GM12878 (cell line): ENCODE results near the gene CDR2. TPM values are rescaled to one million over a fixed set of nuclear protein-coding genes. Genes with fewer than 3 reads are reported as not detected.

Source experiments
- ATAC-seq: fragments of 200-7000 bp; cut with Tn5 transposase; 3 replicates; pipeline ENCODE4 v1.9.1; 2020; ENCODE audit warnings: mild to moderate bottlenecking, moderate library complexity
- BruUV-seq: library from RNA; stranded (reverse); fragments of 400-500 nt; replicated peaks from 2 replicates; lab custom pipeline; 2021; lab: Mats Ljungman, UMichigan
- CTCF ChIA-PET: fragments of 300-600 bp; sonication (Branson Sonifier 250); formaldehyde crosslinking; extraction: SDS; loops from one replicate; lab custom pipeline; 2021; ENCODE audit warnings: inconsistent platforms; lab: Yijun Ruan, JAX
- POLR2A ChIA-PET: fragments of 350-600 bp; formaldehyde crosslinking; extraction: SDS; loops from one replicate; lab custom pipeline; 2021; ENCODE audit warnings: inconsistent platforms; lab: Charles Lee
- RAD21 ChIA-PET: fragments of 300-600 bp; sonication (Branson Sonifier 250); formaldehyde crosslinking; loops from one replicate; lab custom pipeline; 2023; ENCODE audit warnings: antibody characterized with exemption; ENCODE audit not compliant: unreplicated experiment; lab: Charles Lee
- SMC1A ChIA-PET: fragments of 300-600 bp; sonication (Branson Sonifier 250); formaldehyde crosslinking; loops from one replicate; lab custom pipeline; 2023; ENCODE audit not compliant: unreplicated experiment, uncharacterized antibody; lab: Charles Lee
- DNase-seq: peaks from one replicate; pipeline ENCODE4 v3.0.0-alpha.2; 2011; ENCODE audit warnings: low read depth, low spot score
- FAIRE-seq: peaks from 3 replicates; lab custom pipeline; 2011; peaks lifted over from hg19 to GRCh38; lab: Jason Lieb, UNC
- H2AFZ ChIP-seq: 2 replicates; pipeline ENCODE4 v1.6.0; 2011; ENCODE audit warnings: low read depth, low read length, control low read depth; ENCODE audit not compliant: control insufficient read depth
- H3K27ac ChIP-seq: 2 replicates; pipeline ENCODE4 v1.5.1; 2011; ENCODE audit warnings: control low read depth; ENCODE audit not compliant: control insufficient read depth, insufficient read depth
- H3K27me3 ChIP-seq, 2 experiments: replicated peaks in 1 of 2; 2 replicates each; pipeline versions ENCODE4 v1.6.0 to v1.6.1; 2011; ENCODE audit warnings: low read length in 1 of 2; ENCODE audit not compliant: control insufficient read depth in 2 of 2, insufficient read depth in 2 of 2
- H3K36me3 ChIP-seq, 2 experiments: 2 replicates each; pipeline ENCODE4 v1.5.1; 2011; ENCODE audit warnings: low read length in 1 of 2; ENCODE audit not compliant: control insufficient read depth in 2 of 2, insufficient read depth in 2 of 2
- H3K4me1 ChIP-seq: 2 replicates; pipeline ENCODE4 v1.6.1; 2011; ENCODE audit warnings: mild to moderate bottlenecking, low read length, moderate library complexity, mixed read lengths; ENCODE audit not compliant: control insufficient read depth, insufficient read depth
- H3K4me2 ChIP-seq: 2 replicates; pipeline ENCODE4 v1.6.0; 2011; ENCODE audit warnings: control low read depth; ENCODE audit not compliant: control insufficient read depth, insufficient read depth
- H3K4me3 ChIP-seq: fragments of 200-600 bp; sonication (generic); 2 replicates; pipeline ENCODE4 v1.5.1; 2016
- H3K79me2 ChIP-seq: 2 replicates; pipeline ENCODE4 v1.6.0; 2011; ENCODE audit warnings: low read length; ENCODE audit not compliant: control insufficient read depth, insufficient read depth
- H3K9ac ChIP-seq: 2 replicates; pipeline ENCODE4 v1.8.0; 2011; ENCODE audit warnings: low read length, control low read depth, mixed read lengths; ENCODE audit not compliant: control insufficient read depth, insufficient read depth
- H3K9me3 ChIP-seq: replicated peaks from 3 replicates; pipeline ENCODE4 v1.5.1; 2011; ENCODE audit warnings: mild to moderate bottlenecking, low read length; ENCODE audit not compliant: control insufficient read depth, insufficient read depth
- H4K20me1 ChIP-seq: 2 replicates; pipeline ENCODE4 v1.6.0; 2011; ENCODE audit not compliant: control insufficient read depth, insufficient read depth
- ATF2 ChIP-seq: IDR thresholded peaks from 2 replicates; pipeline ENCODE4 v1.6.1; 2012; ENCODE audit warnings: low read length, inconsistent platforms
- NR2C1 ChIP-seq: fragments of 450-650 bp; IDR thresholded peaks from 2 replicates; pipeline ENCODE4 v1.6.1; 2017; ENCODE audit warnings: antibody characterized with exemption, mild to moderate bottlenecking, moderate library complexity
- NRF1 ChIP-seq: conservative IDR thresholded peaks from 2 replicates; pipeline ENCODE4 v1.6.1; 2011; ENCODE audit warnings: mild to moderate bottlenecking, low read depth, low read length, improper control_type of control experiment
- PAX5 ChIP-seq: IDR thresholded peaks from 2 replicates; pipeline ENCODE4 v1.6.1; 2011; ENCODE audit warnings: low read depth, low read length, borderline replicate concordance
- RELA ChIP-seq: fragments of 450-650 bp; IDR thresholded peaks from 2 replicates; pipeline ENCODE4 v1.8.0; 2014; ENCODE audit warnings: borderline replicate concordance; ENCODE audit not compliant: partially characterized antibody
- REST ChIP-seq: IDR thresholded peaks from 2 replicates; pipeline ENCODE4 v1.6.1; 2012; ENCODE audit warnings: mild to moderate bottlenecking, low read depth, low read length
- SRF ChIP-seq, 2 experiments: IDR thresholded peaks; 2 replicates each; pipeline ENCODE4 v1.6.1; 2011; ENCODE audit warnings: low read depth in 2 of 2, low read length in 2 of 2, mild to moderate bottlenecking in 1 of 2, moderate library complexity in 1 of 2
- WGBS: methylation state at CpG from one replicate; pipeline ENCODE4 v1.1.6; 2016; ENCODE audit warnings: low lambda C conversion rate; ENCODE audit not compliant: insufficient replicate concordance, insufficient coverage; ENCODE audit errors: missing lambda C conversion rate; 5-methylcytosine and 5-hydroxymethylcytosine counted together
- in situ Hi-C: fragments of 300-500 bp; cut with MboI; formaldehyde crosslinking; loops from 9 replicates; pipeline ENCODE4 v1.14.3; 2018; ENCODE audit warnings: mixed read lengths
- intact Hi-C: fragments of 100-400 bp; cut with micrococcal nuclease; formaldehyde crosslinking; loops from one replicate; pipeline ENCODE4 v1.14.2; 2022; ENCODE audit not compliant: unreplicated experiment
- polyA plus RNA-seq, 11 experiments: library from polyadenylated mRNA; depleted of rRNA in 4 of 11; unstranded in 6 of 11; stranded (reverse) in 5 of 11; fragments of >200 nt; fragmentation: Nextera tagmentation in 4 of 11; fragmentation: Illumina TruSeq in 1 of 11; extraction: Ambion mirVana in 4 of 11; extraction: Trizol in 1 of 11; gene quantifications; 1 replicate in 1 of 11; 2 replicates in 10 of 11; pipeline versions ENCODE4 v1.2.1 to v1.2.3, GENCODE V29; 2011 to 2016; ENCODE audit warnings: inconsistent platforms in 2 of 11, missing spikeins in 2 of 11, low read depth in 1 of 11
- total RNA-seq, 4 experiments: library from RNA; depleted of rRNA in 3 of 4; stranded (reverse); fragments of >200 nt in 3 of 4; fragmentation: Illumina TruSeq in 1 of 4; extraction: Trizol in 1 of 4; gene quantifications; 2 replicates each; pipeline versions ENCODE4 v1.2.1 to v1.2.3, GENCODE V29; 2013 to 2021

CDR2 gene
- total and polyA plus RNA-seq, 10 of the 15 experiments (the other 5 are each of a cell fraction or from before 2014, with no cell fraction given), result 4.8 to 24.3 (median 19.2) TPM

GRCh38 chr16:22317001-22317530 is 57.4 kb downstream of the CDR2 start:
- WGBS, result 98% methylated on average over 17 of the region's 17 CpGs
- Histone ChIP-seq H3K27me3 (no peaks in the 10 kb centered on the region), H3K9ac (no peak overlapping the region), H3K4me3 (no peak overlapping the region), H3K4me1 (no peaks in the 10 kb centered on the region), H2AFZ (no peak overlapping the region), H3K79me2 (0 out of 2 replicates have a peak, but pooled peaks cover 2% of the 10 kb centered on the region), H3K9me3 (no peaks in the 10 kb centered on the region), H3K27ac (no peak overlapping the region), H3K36me3 (peaks cover 34 to 35% of the 10 kb centered on the region in 2 experiments), H3K4me2 (no peak overlapping the region), H4K20me1 (no peaks in the 10 kb centered on the region)
- no peak for DNase-seq
- intact Hi-C loops, result no loop called here
- TF ChIP-seq RELA (no peak), SRF (IDR thresholded peaks at IDR 0.05; ENCODE audit: low read depth in 2 of 2, low read length in 2 of 2) (no peak), REST (no peak), PAX5 (no peak), ATF2 (no peak), NR2C1 (no peak), NRF1 (no peak)
- ChIA-PET CTCF (interaction anchor here (0.6 kb wide), 1 partner anchor 1293 kb away, joined by 3 read pairs; no protein-coding TSS in a partner anchor), SMC1A (no interaction called here), POLR2A (no interaction called here), RAD21 (no interaction called here)
- FAIRE-seq, result no peak
- ATAC-seq, result no peak
- BruUV-seq, result no TSS peak
- in situ Hi-C loops, result loop anchor here (25.0 kb wide), 1 partner anchor 245 kb away; no protein-coding TSS in a partner anchor
